GM12872 (cell line): ENCODE measurements around the gene CEACAM19.

Experiments
- TF ChIP-seq, protein P1 (sequence below): IDR thresholded peaks from 3 replicates; pipeline ENCODE4 v1.5.1; 2011; ENCODE audit warnings: low read depth, mild to moderate bottlenecking, low read length, moderate library complexity; ENCODE audit not compliant: insufficient read depth

CEACAM19 gene

DNA sequence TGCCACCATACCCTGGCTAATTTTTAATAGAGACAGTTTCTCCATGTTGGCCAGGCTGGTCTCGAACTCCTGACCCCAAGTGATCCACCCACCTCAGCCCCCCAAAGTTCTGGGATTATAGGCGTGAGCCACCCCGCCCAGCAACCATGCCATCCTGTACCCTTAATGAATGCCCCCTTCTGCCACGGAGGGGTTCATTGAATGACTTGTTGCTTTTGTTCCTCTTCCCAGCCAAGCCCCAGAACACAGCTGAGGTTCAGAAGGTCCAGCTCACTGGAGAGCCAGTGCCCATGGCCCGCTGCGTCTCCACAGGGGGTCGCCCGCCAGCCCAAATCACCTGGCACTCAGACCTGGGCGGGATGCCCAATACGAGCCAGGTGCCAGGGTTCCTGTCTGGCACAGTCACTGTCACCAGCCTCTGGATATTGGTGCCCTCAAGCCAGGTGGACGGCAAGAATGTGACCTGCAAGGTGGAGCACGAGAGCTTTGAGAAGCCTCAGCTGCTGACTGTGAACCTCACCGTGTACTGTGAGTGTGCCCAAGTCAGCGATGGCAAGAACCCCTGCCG lies 21.6 kb upstream of the CEACAM19 start:
- TF ChIP-seq, protein P1, sequence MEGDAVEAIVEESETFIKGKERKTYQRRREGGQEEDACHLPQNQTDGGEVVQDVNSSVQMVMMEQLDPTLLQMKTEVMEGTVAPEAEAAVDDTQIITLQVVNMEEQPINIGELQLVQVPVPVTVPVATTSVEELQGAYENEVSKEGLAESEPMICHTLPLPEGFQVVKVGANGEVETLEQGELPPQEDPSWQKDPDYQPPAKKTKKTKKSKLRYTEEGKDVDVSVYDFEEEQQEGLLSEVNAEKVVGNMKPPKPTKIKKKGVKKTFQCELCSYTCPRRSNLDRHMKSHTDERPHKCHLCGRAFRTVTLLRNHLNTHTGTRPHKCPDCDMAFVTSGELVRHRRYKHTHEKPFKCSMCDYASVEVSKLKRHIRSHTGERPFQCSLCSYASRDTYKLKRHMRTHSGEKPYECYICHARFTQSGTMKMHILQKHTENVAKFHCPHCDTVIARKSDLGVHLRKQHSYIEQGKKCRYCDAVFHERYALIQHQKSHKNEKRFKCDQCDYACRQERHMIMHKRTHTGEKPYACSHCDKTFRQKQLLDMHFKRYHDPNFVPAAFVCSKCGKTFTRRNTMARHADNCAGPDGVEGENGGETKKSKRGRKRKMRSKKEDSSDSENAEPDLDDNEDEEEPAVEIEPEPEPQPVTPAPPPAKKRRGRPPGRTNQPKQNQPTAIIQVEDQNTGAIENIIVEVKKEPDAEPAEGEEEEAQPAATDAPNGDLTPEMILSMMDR = no peak

DNA sequence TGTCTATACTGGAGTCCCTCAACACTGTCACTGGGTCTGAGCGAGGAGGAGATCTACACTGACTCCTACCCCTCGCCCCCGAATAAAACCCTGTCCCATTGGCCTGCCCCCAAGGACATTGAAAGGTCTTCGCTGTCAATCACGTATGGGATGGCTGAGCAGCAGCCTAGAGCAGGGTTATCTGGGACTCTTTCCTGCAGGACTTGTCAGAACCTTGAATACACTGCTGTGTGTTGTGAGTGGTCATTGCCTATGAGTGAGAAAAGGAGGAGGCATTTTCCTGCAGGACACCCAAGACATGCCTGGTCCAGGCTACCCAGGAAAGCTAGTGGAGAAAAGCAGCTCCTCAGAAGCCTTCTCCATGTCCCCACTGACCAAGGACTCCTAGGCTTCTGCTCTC lies 17.9 kb upstream of the CEACAM19 start:
- TF ChIP-seq, protein P1 = no peak

DNA sequence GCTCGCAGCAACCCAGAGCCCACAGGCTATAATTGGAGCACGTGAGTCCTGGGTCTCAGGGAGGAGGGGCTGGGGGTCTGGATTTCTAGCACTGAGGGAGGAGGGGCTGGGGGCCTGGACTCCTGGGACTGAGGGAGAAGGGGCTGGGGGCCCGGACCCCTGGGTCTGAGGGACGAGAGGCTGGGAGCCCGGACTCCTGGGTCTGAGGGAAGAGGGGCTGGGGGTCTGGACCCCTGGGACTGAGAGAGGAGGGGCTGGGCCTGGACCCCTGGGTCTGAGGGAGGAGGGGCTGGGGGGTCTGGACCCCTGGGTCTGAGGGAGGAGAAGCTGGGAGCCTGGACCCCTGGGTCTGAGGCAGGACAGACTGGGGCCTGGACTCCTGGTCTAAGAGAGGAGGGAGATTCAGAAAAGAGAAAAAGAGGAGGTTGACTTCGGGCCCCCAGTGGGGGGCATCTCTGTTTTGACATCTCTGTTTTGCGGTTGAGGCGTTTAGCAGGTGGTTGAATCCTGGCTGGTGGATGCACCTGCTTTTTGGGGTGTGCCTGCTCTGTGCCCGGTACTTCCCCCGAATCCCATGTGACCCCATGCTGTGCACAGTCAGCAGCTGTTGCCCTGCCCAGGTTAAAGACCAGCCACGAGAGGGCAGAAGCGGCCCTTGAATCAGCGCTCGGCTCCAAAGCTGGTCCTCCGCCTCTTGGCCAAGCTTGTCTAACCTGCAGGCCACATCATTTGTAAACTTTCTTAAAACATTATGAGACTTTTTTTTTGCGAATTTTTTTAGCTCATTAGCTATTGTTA lies 17.1 kb upstream of the CEACAM19 start:
- TF ChIP-seq, protein P1 = peak; percentile 83

DNA sequence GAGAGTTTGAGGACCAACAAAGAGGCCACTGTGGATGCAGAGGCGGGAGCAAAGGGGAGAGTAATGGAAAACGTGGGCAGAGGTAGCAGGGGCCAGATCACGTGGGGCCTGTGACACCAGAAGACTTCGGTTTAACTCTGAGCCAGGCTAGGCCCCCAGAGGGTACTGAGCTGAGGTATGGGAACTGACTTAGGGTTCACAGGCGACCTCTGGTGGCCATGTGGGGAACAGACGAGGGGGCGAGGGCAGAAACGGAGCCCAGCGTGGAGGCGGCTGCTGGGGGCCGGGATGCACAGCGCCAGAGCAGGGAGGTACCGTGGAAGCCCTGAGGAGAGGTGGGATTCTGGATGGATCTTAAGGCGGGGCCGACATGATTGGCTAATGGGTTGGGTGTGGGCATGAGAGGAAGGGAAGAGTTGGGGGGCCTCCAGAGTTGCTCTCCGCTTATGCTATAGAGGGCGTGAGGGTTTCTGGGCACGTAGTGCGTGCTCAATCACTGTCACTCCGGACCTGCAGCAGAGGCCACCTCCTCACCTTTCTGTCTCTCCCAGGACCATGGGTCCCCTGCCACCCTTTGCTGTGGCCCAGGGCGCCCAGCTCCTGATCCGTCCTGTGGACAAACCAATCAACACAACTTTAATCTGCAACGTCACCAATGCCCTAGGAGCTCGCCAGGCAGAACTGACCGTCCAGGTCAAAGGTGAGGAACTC lies 13.9 kb upstream of the CEACAM19 start:
- TF ChIP-seq, protein P1 = peak; percentile 89

DNA sequence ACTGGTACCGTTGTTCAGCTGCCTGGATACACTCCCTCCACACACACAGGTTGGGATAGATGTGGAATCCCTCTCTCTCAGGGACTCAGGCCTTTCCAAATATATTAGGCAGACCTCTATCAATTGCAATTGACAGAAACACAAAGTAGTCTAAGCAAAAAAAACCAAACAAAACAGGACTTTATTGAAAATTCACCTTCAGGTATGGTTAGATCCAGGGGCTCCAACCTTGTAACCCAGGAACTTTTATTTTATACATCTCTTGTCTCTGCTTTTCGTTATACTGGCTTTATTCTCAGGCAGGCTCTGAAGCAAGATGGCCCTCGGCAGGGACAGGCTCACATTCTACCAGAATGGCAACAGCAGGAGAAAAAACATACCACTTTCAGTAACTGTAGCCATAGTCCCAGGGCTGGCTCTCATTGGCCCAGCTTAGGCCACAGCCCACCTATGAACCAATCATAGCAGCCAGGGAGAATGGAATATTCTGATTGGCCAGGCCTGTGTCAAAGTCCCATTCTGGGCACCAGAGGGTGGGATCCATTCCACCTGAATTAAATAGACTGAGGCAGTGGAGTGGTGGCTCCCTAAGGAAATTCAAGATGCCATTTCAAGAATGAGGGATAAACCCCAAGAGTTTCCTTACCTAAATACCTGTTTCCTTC lies 13.1 kb upstream of the CEACAM19 start:
- TF ChIP-seq, protein P1 = no peak

DNA sequence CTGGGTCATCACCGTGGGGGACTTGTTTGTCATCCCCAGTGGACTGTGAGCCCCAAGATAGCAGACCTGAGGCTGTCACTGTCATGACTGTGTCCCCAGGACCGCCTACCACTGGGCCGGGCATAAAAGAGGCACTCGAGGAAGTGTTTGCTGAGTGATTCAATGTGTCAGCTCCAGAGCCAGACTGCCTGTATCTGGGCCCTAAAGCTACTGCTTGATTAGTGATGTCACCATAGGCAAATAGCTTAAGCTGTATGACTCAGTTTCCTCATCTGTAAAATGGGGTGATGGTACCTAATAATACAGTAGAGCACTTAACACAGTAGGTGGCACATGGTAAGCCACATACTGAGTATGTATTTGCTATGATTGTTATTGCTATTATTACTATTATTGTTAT lies 11.2 kb upstream of the CEACAM19 start:
- TF ChIP-seq, protein P1 = no peak

DNA sequence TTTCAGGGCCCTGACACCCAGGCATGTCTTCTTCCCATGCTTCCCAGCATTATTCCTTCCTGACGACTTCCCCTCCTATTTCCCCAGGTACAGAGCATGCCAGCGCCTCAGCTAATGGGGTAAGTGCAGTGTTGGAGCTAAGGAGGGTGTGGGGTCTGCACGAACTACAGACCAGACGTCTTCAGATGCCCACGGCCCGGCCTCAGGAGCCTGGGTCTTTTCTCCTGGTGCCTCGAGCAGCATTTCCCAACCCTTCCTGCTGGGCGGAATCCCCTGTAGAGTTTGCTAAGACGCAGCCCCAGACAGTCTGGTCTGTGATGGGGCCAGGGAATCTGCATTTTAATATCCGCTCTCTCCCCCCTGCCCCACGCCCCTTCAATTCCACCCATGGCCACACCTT lies 10.1 kb upstream of the CEACAM19 start:
- TF ChIP-seq, protein P1 = no peak
